ENCODE results near the gene TANGO6. TPM values are rescaled to one million over a fixed set of nuclear protein-coding genes. Genes with fewer than 3 reads are reported as not detected.

TANGO6 gene
- total and polyA plus RNA-seq, 10 of the 15 experiments (the other 5 are each of a cell fraction or from before 2014, with no cell fraction given), result 1.1 to 20.6 (median 11.0) TPM

DNA sequence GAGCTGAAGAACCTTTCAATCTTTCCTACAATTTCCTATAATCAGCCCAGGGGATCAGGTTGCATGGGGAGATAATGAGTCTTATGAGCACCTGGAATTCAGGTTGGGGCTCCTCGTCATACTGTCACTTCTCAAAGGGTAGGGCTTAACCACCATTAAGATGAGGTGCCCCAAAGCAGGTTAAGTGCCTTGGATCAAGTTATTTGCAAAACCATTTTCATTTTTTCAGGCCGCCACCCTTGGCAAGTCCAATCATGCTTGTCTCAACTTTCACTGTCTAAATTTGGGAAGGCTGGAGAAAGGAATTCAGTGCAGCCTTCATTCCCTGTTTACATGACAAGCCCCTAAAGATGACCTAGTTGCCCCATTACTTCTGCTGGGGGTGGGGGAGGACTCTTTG is 44.9 kb upstream of the TANGO6 start:
- RAD21 ChIA-PET (ENCODE audit: unreplicated experiment), result interaction anchor here (0.7 to 1.3 kb wide), 3 partner anchors 22 to 42 kb away, joined by 3 to 9 read pairs (median 4); no protein-coding TSS in a partner anchor
- in situ Hi-C loops (cut with MboI), result no loop called here
- SMC1A ChIA-PET (ENCODE audit: uncharacterized antibody, unreplicated experiment), result interaction anchor here (0.8 to 7.2 kb wide), 9 partner anchors 8 to 208 kb away, joined by 3 to 46 read pairs (median 5); no protein-coding TSS in a partner anchor
- FAIRE-seq (no peak), ATAC-seq (no peak), DNase-seq (ENCODE audit: low read depth, low spot score) (no peak)
- 91% methylated on average over 2 of the region's 2 CpGs for WGBS (ENCODE audit: insufficient coverage, insufficient replicate concordance, low lambda C conversion rate, missing lambda C conversion rate)
- Histone ChIP-seq H3K4me2 (ENCODE audit: control insufficient read depth, insufficient read depth) (no peak overlapping the region), H3K27me3 (replicated peaks in 1 of 2; ENCODE audit: control insufficient read depth in 2 of 2, insufficient read depth in 2 of 2, low read length in 1 of 2) (no peaks in the 10 kb centered on the region), H4K20me1 (ENCODE audit: control insufficient read depth, insufficient read depth) (no peaks in the 10 kb centered on the region), H2AFZ (ENCODE audit: control insufficient read depth, low read depth, low read length) (no peak overlapping the region), H3K9me3 (replicated peaks; ENCODE audit: control insufficient read depth, insufficient read depth, low read length) (no peaks in the 10 kb centered on the region; the same call in 2 of the 3 replicates), H3K4me3 (no peak overlapping the region), H3K36me3 (ENCODE audit: control insufficient read depth in 2 of 2, insufficient read depth in 2 of 2, low read length in 1 of 2) (no peaks in the 10 kb centered on the region), H3K4me1 (ENCODE audit: control insufficient read depth, insufficient read depth, low read length) (no peaks in the 10 kb centered on the region), H3K27ac (ENCODE audit: control insufficient read depth, insufficient read depth) (no peak overlapping the region), H3K79me2 (ENCODE audit: control insufficient read depth, insufficient read depth, low read length) (no peaks in the 10 kb centered on the region), H3K9ac (ENCODE audit: control insufficient read depth, insufficient read depth, low read length) (no peak overlapping the region)
- TF ChIP-seq, protein P1, sequence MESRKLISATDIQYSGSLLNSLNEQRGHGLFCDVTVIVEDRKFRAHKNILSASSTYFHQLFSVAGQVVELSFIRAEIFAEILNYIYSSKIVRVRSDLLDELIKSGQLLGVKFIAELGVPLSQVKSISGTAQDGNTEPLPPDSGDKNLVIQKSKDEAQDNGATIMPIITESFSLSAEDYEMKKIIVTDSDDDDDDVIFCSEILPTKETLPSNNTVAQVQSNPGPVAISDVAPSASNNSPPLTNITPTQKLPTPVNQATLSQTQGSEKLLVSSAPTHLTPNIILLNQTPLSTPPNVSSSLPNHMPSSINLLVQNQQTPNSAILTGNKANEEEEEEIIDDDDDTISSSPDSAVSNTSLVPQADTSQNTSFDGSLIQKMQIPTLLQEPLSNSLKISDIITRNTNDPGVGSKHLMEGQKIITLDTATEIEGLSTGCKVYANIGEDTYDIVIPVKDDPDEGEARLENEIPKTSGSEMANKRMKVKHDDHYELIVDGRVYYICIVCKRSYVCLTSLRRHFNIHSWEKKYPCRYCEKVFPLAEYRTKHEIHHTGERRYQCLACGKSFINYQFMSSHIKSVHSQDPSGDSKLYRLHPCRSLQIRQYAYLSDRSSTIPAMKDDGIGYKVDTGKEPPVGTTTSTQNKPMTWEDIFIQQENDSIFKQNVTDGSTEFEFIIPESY (IDR thresholded peaks at IDR 0.05), result no peak
- no peak for TF ChIP-seq LARP7 (IDR thresholded peaks at IDR 0.05)
- TF ChIP-seq, protein P2, sequence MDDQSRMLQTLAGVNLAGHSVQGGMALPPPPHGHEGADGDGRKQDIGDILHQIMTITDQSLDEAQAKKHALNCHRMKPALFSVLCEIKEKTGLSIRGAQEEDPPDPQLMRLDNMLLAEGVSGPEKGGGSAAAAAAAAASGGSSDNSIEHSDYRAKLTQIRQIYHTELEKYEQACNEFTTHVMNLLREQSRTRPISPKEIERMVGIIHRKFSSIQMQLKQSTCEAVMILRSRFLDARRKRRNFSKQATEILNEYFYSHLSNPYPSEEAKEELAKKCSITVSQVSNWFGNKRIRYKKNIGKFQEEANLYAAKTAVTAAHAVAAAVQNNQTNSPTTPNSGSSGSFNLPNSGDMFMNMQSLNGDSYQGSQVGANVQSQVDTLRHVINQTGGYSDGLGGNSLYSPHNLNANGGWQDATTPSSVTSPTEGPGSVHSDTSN (IDR thresholded peaks at IDR 0.05; ENCODE audit: insufficient replicate concordance, low read depth, low read length), result no peak
- TF ChIP-seq SMAD5 (IDR thresholded peaks at IDR 0.05; ENCODE audit: low read depth), result no peak
- TF ChIP-seq, protein P3, sequence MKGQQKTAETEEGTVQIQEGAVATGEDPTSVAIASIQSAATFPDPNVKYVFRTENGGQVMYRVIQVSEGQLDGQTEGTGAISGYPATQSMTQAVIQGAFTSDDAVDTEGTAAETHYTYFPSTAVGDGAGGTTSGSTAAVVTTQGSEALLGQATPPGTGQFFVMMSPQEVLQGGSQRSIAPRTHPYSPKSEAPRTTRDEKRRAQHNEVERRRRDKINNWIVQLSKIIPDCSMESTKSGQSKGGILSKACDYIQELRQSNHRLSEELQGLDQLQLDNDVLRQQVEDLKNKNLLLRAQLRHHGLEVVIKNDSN (IDR thresholded peaks at IDR 0.05; ENCODE audit: borderline replicate concordance, extremely low read length, insufficient read depth, low read depth, low read length), result no peak
- no peak for TF ChIP-seq BMI1 (IDR thresholded peaks at IDR 0.05; ENCODE audit: borderline replicate concordance)
- TF ChIP-seq RELA (IDR thresholded peaks at IDR 0.05; ENCODE audit: borderline replicate concordance, partially characterized antibody), result no peak
- TF ChIP-seq, protein P4, sequence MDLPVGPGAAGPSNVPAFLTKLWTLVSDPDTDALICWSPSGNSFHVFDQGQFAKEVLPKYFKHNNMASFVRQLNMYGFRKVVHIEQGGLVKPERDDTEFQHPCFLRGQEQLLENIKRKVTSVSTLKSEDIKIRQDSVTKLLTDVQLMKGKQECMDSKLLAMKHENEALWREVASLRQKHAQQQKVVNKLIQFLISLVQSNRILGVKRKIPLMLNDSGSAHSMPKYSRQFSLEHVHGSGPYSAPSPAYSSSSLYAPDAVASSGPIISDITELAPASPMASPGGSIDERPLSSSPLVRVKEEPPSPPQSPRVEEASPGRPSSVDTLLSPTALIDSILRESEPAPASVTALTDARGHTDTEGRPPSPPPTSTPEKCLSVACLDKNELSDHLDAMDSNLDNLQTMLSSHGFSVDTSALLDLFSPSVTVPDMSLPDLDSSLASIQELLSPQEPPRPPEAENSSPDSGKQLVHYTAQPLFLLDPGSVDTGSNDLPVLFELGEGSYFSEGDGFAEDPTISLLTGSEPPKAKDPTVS (IDR thresholded peaks at IDR 0.05; ENCODE audit: low read depth, low read length), result no peak
- BruUV-seq (replicated peaks), result no TSS peak
- intact Hi-C loops (cut with micrococcal nuclease; ENCODE audit: unreplicated experiment), result no loop called here
- CTCF ChIA-PET, result interaction anchor here (0.6 to 3.2 kb wide), 8 partner anchors 10 to 269 kb away, joined by 3 to 17 read pairs (median 4); no protein-coding TSS in a partner anchor
- POLR2A ChIA-PET, result interaction anchor here (0.7 kb wide), 2 partner anchors 29 to 69 kb away, joined by 3 to 4 read pairs; no protein-coding TSS in a partner anchor
